Measurements from ENCODE around the gene CSMD2.

The CSMD2 gene

GRCh38 chr1:33618636-33619035 lies 546.4 kb downstream of the CSMD2 start:
- no peak for DNase-seq

- no peak for DNase-seq
Observed at GRCh38 chr1:33617451-33617850, 547.6 kb downstream of the CSMD2 start.

- no peak for DNase-seq
Observed at GRCh38 chr1:33616780-33617179, 548.2 kb downstream of the CSMD2 start.

GRCh38 chr1:33615546-33615945 lies 549.5 kb downstream of the CSMD2 start:
- no peak for DNase-seq

GRCh38 chr1:33610864-33611455 lies 554.1 kb downstream of the CSMD2 start:
- DNase-seq: no peak

GRCh38 chr1:33610391-33610790 lies 554.6 kb downstream of the CSMD2 start:
- DNase-seq: no peak

- no peak for DNase-seq
Observed at GRCh38 chr1:33609739-33610138, 555.3 kb downstream of the CSMD2 start.

- no peak for DNase-seq
Observed at GRCh38 chr1:33608825-33609400, 556.1 kb downstream of the CSMD2 start.

- no peak for DNase-seq
Observed at GRCh38 chr1:33607444-33608005, 557.5 kb downstream of the CSMD2 start.

GRCh38 chr1:33606272-33606671 lies 558.8 kb downstream of the CSMD2 start:
- no peak for DNase-seq

- DNase-seq: no peak
Observed at GRCh38 chr1:33602271-33602670, 562.8 kb downstream of the CSMD2 start.

- DNase-seq: no peak
Observed at GRCh38 chr1:33601751-33602150, 563.3 kb downstream of the CSMD2 start.

GRCh38 chr1:33599516-33600115 lies 565.4 kb downstream of the CSMD2 start:
- no peak for DNase-seq

- no peak for DNase-seq
Observed at GRCh38 chr1:33588726-33589125, 576.3 kb downstream of the CSMD2 start.

- DNase-seq: no peak
Observed at GRCh38 chr1:33586795-33587194, 578.2 kb downstream of the CSMD2 start.

GRCh38 chr1:33586106-33586505 lies 578.9 kb downstream of the CSMD2 start:
- DNase-seq: no peak

GRCh38 chr1:33583567-33583966 lies 581.5 kb downstream of the CSMD2 start:
- no peak for DNase-seq

- no peak for DNase-seq
Observed at GRCh38 chr1:33578557-33579448, 586.2 kb downstream of the CSMD2 start.

GRCh38 chr1:33577663-33578062 lies 587.4 kb downstream of the CSMD2 start:
- no peak for DNase-seq

GRCh38 chr1:33576821-33577599 lies 588.0 kb downstream of the CSMD2 start:
- no peak for DNase-seq

GRCh38 chr1:33575324-33575879 lies 589.6 kb downstream of the CSMD2 start:
- no peak for DNase-seq

GRCh38 chr1:33573661-33574060 lies 591.4 kb downstream of the CSMD2 start:
- no peak for DNase-seq

Measured in stimulated activated CD4-positive, alpha-beta T cell treated with anti-CD3 and anti-CD28 coated beads, Interleukin-4, amount 100 ng/mL, for 4 hours (primary cell).